Immature natural killer cell (primary cell): ENCODE data around the gene PRKAG1. TPM values are rescaled to one million over a fixed set of nuclear protein-coding genes. Genes with fewer than 3 reads are reported as not detected.
A peak's percentile ranks its signal among the peaks of the same experiment; 100 is the strongest.

Source experiments
- DNase-seq, 3 donors: peaks; one replicate each; pipeline ENCODE4 v3.0.0; 2022; ENCODE audit warnings: mixed read lengths in 1 of 3
- H3K27ac Mint-ChIP-seq, 6 donors: one replicate each; pipeline ENCODE4 v1.8.0; 2020; ENCODE audit warnings: mixed read lengths in 6 of 6, mild to moderate bottlenecking in 5 of 6, inconsistent platforms in 4 of 6, moderate library complexity in 3 of 6
- H3K27me3 Mint-ChIP-seq, 3 donors: one replicate each; pipeline ENCODE4 v1.8.0; 2020 to 2021; ENCODE audit warnings: low read depth in 3 of 3, mild to moderate bottlenecking in 3 of 3, mixed read lengths in 3 of 3, moderate library complexity in 3 of 3, inconsistent platforms in 1 of 3
- H3K36me3 Mint-ChIP-seq, 3 donors: one replicate each; pipeline ENCODE4 v1.8.0; 2020; ENCODE audit warnings: mixed read lengths in 3 of 3, inconsistent platforms in 2 of 3, mild to moderate bottlenecking in 2 of 3
- H3K4me1 Mint-ChIP-seq, 2 donors: one replicate each; pipeline ENCODE4 v1.8.0; 2020; ENCODE audit warnings: inconsistent platforms in 2 of 2, mild to moderate bottlenecking in 2 of 2, mixed read lengths in 2 of 2, moderate library complexity in 1 of 2
- H3K4me3 Mint-ChIP-seq, 5 donors: one replicate each; pipeline ENCODE4 v1.8.0; 2020; ENCODE audit warnings: mild to moderate bottlenecking in 5 of 5, mixed read lengths in 5 of 5, inconsistent platforms in 3 of 5, moderate library complexity in 3 of 5
- H3K9me3 Mint-ChIP-seq, 6 donors: one replicate each; pipeline ENCODE4 v1.8.0; 2020; ENCODE audit warnings: mild to moderate bottlenecking in 6 of 6, mixed read lengths in 6 of 6, inconsistent platforms in 4 of 6, moderate library complexity in 3 of 6
- polyA plus RNA-seq, 3 donors: library from polyadenylated mRNA; unstranded; fragments of 300-500 nt; fragmentation: Illumina TruSeq; gene quantifications; one replicate each; pipeline ENCODE4 v1.2.3, GENCODE V29; 2021

Gene PRKAG1
- polyA plus RNA-seq, 3 donors from 2014 or later: 58.5 to 75.3 (median 69.1) TPM

- peaks cover 6 to 11% of the 10 kb centered on the region in 2 donors for H3K4me1 Mint-ChIP-seq
- peaks cover 2 to 3% (median 2%) of the 10 kb centered on the region in 3 donors for H3K27me3 Mint-ChIP-seq
- no peak overlapping the region for H3K4me3 Mint-ChIP-seq
- peak overlapping the region in 5 of 6 donors; percentile 82 to 90 (median 82) for H3K27ac Mint-ChIP-seq
- peaks cover 12 to 47% (median 13%) of the 10 kb centered on the region in 3 donors for H3K36me3 Mint-ChIP-seq
- no peaks in the 10 kb centered on the region for H3K9me3 Mint-ChIP-seq
- no peak for DNase-seq
These were observed 24.7 kb upstream of the PRKAG1 start for GRCh38 chr12:49043241-49043640.

GRCh38 chr12:49041881-49042484 lies 23.4 kb upstream of the PRKAG1 start:
- Mint-ChIP-seq H3K36me3 (peaks cover 8 to 41% (median 9%) of the 10 kb centered on the region in 3 donors), H3K9me3 (no peaks in the 10 kb centered on the region)

GRCh38 chr12:49041036-49041880 lies 22.7 kb upstream of the PRKAG1 start:
- Mint-ChIP-seq H3K27ac (peak overlapping the region in 1 of 6 donors; percentile 51), H3K36me3 (peaks cover 9 to 41% (median 12%) of the 10 kb centered on the region in 3 donors), H3K4me1 (peaks cover 6 to 11% of the 10 kb centered on the region in 2 donors)

More at GRCh38 chr12:49041881-49042484, 23.4 kb upstream of the PRKAG1 start:
- peaks cover 6 to 11% of the 10 kb centered on the region in 2 donors for H3K4me1 Mint-ChIP-seq
- H3K27me3 Mint-ChIP-seq: peaks cover 2 to 3% (median 2%) of the 10 kb centered on the region in 3 donors
- no peak overlapping the region for H3K4me3 Mint-ChIP-seq
- H3K27ac Mint-ChIP-seq: peak overlapping the region in 1 of 6 donors; percentile 51
- DNase-seq: no peak

GRCh38 chr12:49040364-49040855 lies 21.8 kb upstream of the PRKAG1 start:
- Mint-ChIP-seq H3K27ac (no peak overlapping the region), H3K9me3 (no peaks in the 10 kb centered on the region), H3K36me3 (peaks cover 9 to 40% (median 15%) of the 10 kb centered on the region in 3 donors), H3K4me1 (peaks cover 6 to 11% of the 10 kb centered on the region in 2 donors), H3K4me3 (no peak overlapping the region), H3K27me3 (peaks cover 2 to 3% (median 2%) of the 10 kb centered on the region in 3 donors)
- DNase-seq: no peak

More at GRCh38 chr12:49041036-49041880, 22.7 kb upstream of the PRKAG1 start:
- Mint-ChIP-seq H3K27me3 (peaks cover 2 to 3% (median 2%) of the 10 kb centered on the region in 3 donors), H3K9me3 (no peaks in the 10 kb centered on the region), H3K4me3 (no peak overlapping the region)
- no peak for DNase-seq

GRCh38 chr12:49039421-49040363 lies 21.1 kb upstream of the PRKAG1 start:
- no peak overlapping the region for H3K4me3 Mint-ChIP-seq
- no peak for DNase-seq
- H3K9me3 Mint-ChIP-seq: no peaks in the 10 kb centered on the region
- H3K27ac Mint-ChIP-seq: no peak overlapping the region
- peaks cover 2 to 3% (median 2%) of the 10 kb centered on the region in 3 donors for H3K27me3 Mint-ChIP-seq
- peaks cover 6 to 9% of the 10 kb centered on the region in 2 donors for H3K4me1 Mint-ChIP-seq
- H3K36me3 Mint-ChIP-seq: peaks cover 9 to 38% (median 15%) of the 10 kb centered on the region in 3 donors

- H3K36me3 Mint-ChIP-seq: peaks cover 4 to 30% (median 14%) of the 10 kb centered on the region in 3 donors
- H3K27me3 Mint-ChIP-seq: peaks cover 0 to 4% (median 0%) of the 10 kb centered on the region in 3 donors
- no peak for DNase-seq
- peak overlapping the region in 2 of 6 donors; percentile 55 to 59 for H3K27ac Mint-ChIP-seq
- H3K9me3 Mint-ChIP-seq: no peaks in the 10 kb centered on the region
- H3K4me3 Mint-ChIP-seq: no peak overlapping the region
- H3K4me1 Mint-ChIP-seq: no peaks in the 10 kb centered on the region
These were observed 19.8 kb upstream of the PRKAG1 start for GRCh38 chr12:49038291-49038955.

GRCh38 chr12:49037947-49038237 lies 19.3 kb upstream of the PRKAG1 start:
- H3K4me1 Mint-ChIP-seq: no peaks in the 10 kb centered on the region
- peaks cover 4 to 25% (median 12%) of the 10 kb centered on the region in 3 donors for H3K36me3 Mint-ChIP-seq
- H3K27ac Mint-ChIP-seq: no peak overlapping the region

GRCh38 chr12:49037111-49037946 lies 18.8 kb upstream of the PRKAG1 start:
- H3K27me3 Mint-ChIP-seq: peaks cover 0 to 4% (median 0%) of the 10 kb centered on the region in 3 donors
- no peak for DNase-seq
- no peaks in the 10 kb centered on the region for H3K4me1 Mint-ChIP-seq
- peak overlapping the region in 3 of 6 donors; percentile 35 to 60 (median 56) for H3K27ac Mint-ChIP-seq
- H3K4me3 Mint-ChIP-seq: no peak overlapping the region
- no peaks in the 10 kb centered on the region for H3K9me3 Mint-ChIP-seq
- H3K36me3 Mint-ChIP-seq: peaks cover 4 to 22% (median 12%) of the 10 kb centered on the region in 3 donors

More at GRCh38 chr12:49037947-49038237, 19.3 kb upstream of the PRKAG1 start:
- no peak for DNase-seq
- Mint-ChIP-seq H3K9me3 (no peaks in the 10 kb centered on the region), H3K27me3 (peaks cover 0 to 4% (median 0%) of the 10 kb centered on the region in 3 donors), H3K4me3 (no peak overlapping the region)

- Mint-ChIP-seq H3K9me3 (no peaks in the 10 kb centered on the region), H3K4me3 (no peak overlapping the region), H3K27ac (peak overlapping the region in 4 of 6 donors; percentile 38 to 77 (median 70)), H3K36me3 (peaks cover 4 to 22% (median 12%) of the 10 kb centered on the region in 3 donors), H3K27me3 (peaks cover 0 to 4% (median 0%) of the 10 kb centered on the region in 3 donors), H3K4me1 (peaks cover 0 to under 1% of the 10 kb centered on the region in 2 donors)
- no peak for DNase-seq
These were observed 17.5 kb upstream of the PRKAG1 start for GRCh38 chr12:49036029-49036428.

GRCh38 chr12:49034286-49034622 lies 15.7 kb upstream of the PRKAG1 start:
- no peak for DNase-seq
- Mint-ChIP-seq H3K27me3 (peaks cover 0 to 2% (median 0%) of the 10 kb centered on the region in 3 donors), H3K36me3 (peaks cover 4 to 22% (median 12%) of the 10 kb centered on the region in 3 donors), H3K4me1 (peaks cover 0 to 1% of the 10 kb centered on the region in 2 donors), H3K9me3 (no peaks in the 10 kb centered on the region), H3K4me3 (no peak overlapping the region), H3K27ac (peak overlapping the region in 5 of 6 donors; percentile 6 to 74 (median 31))

- Mint-ChIP-seq H3K27me3 (peaks cover 0 to 2% (median 0%) of the 10 kb centered on the region in 3 donors), H3K9me3 (no peaks in the 10 kb centered on the region), H3K4me1 (peaks cover 0 to 1% of the 10 kb centered on the region in 2 donors), H3K27ac (peak overlapping the region in 3 of 6 donors; percentile 6 to 81 (median 65)), H3K4me3 (peak overlapping the region in 1 of 5 donors; percentile 23), H3K36me3 (peaks cover 4 to 19% (median 12%) of the 10 kb centered on the region in 3 donors)
- no peak for DNase-seq
These were observed 15.2 kb upstream of the PRKAG1 start for GRCh38 chr12:49033611-49034285.
